Fibroblast of lung (primary cell): ENCODE results near the gene KCNMA1.

Source experiments
- EZH2 ChIP-seq: IDR thresholded peaks from 2 replicates; pipeline ENCODE4 v1.5.1; 2012; ENCODE audit warnings: low read length, control low read depth, mild to moderate bottlenecking; ENCODE audit errors: missing control alignments
- TF ChIP-seq, protein P1 (sequence below), 2 donors: IDR thresholded peaks in 1 of 2; conservative IDR thresholded peaks in 1 of 2; 1 replicate in 1 of 2; 2 replicates in 1 of 2; pipeline ENCODE4 v1.5.1; 2011 to 2012; ENCODE audit warnings: low read length in 2 of 2, control low read depth in 1 of 2, inconsistent platforms in 1 of 2, low read depth in 1 of 2, mild to moderate bottlenecking in 1 of 2

DNA sequence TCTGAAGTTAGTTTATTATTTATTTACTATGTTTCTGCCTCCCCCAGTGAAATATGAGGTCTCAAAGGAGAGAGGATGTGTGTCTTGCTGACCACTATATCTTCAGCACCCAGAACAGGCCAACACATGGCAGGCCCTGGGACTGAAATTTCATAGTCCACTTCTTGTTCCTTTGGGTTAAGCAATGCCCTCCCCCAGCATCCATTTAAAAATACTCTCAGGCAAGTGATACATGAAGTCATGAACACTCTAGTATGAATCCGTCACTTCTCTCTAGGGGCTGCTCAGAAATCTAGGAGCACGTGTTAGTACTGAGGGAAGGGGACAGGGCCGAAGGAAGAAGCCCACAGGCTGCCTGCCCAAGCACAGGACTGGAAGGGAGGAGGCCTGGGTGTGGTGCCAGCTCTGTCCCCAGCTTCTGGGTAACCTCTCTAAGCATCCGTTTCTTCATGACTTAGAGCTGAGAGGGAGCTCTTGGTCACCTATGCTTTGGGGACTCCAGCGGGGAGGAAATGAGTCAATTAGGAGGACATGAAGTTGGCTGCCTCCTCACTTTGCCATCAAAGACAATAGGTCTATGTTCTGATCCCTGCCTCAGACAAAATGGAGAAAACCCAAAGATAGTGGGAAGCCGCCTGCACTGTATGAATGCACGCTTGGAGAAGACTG, 119.2 kb downstream of the KCNMA1 start:
- TF ChIP-seq, protein P1, sequence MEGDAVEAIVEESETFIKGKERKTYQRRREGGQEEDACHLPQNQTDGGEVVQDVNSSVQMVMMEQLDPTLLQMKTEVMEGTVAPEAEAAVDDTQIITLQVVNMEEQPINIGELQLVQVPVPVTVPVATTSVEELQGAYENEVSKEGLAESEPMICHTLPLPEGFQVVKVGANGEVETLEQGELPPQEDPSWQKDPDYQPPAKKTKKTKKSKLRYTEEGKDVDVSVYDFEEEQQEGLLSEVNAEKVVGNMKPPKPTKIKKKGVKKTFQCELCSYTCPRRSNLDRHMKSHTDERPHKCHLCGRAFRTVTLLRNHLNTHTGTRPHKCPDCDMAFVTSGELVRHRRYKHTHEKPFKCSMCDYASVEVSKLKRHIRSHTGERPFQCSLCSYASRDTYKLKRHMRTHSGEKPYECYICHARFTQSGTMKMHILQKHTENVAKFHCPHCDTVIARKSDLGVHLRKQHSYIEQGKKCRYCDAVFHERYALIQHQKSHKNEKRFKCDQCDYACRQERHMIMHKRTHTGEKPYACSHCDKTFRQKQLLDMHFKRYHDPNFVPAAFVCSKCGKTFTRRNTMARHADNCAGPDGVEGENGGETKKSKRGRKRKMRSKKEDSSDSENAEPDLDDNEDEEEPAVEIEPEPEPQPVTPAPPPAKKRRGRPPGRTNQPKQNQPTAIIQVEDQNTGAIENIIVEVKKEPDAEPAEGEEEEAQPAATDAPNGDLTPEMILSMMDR (conservative IDR thresholded peaks at IDR 0.05 in 1 of 2, IDR thresholded peaks at IDR 0.05 in 1 of 2; ENCODE audit: low read depth in 1 of 2, low read length in 2 of 2), result no peak
- TF ChIP-seq EZH2, result no peak
